Motor neuron (in vitro differentiated cells): ENCODE measurements around the gene LRRK1. TPM values are rescaled to one million over a fixed set of nuclear protein-coding genes. Genes with fewer than 3 reads are reported as not detected.

Experiments used
- ATAC-seq, 8 experiments: fragments of 200-7000 bp; cut with Tn5 transposase; replicated peaks in 6 of 8; 2 replicates each; pipeline ENCODE4 v1.8.0; 2021; ENCODE audit warnings: mild to moderate bottlenecking in 8 of 8, moderate library complexity in 8 of 8
- H3K27ac ChIP-seq, 2 donors: fragments of 250-450 bp; sonication (Bioruptor Pico); 2 replicates each; pipeline ENCODE4 v1.9.0; 2021; ENCODE audit warnings: antibody characterized with exemption in 2 of 2, mild to moderate bottlenecking in 2 of 2, moderate library complexity in 1 of 2
- H3K4me1 ChIP-seq, 2 donors: fragments of 250-450 bp; sonication (Bioruptor Pico); replicated peaks in 1 of 2; 2 replicates each; pipeline ENCODE4 v1.6.1; 2021; ENCODE audit warnings: antibody characterized with exemption in 2 of 2, mild to moderate bottlenecking in 2 of 2, moderate library complexity in 1 of 2
- H3K4me3 ChIP-seq, 5 donors: fragments of 250-450 bp; sonication (Bioruptor Pico); 2 replicates each; pipeline ENCODE4 v1.9.0; 2021; ENCODE audit warnings: antibody characterized with exemption in 5 of 5, mild to moderate bottlenecking in 5 of 5, moderate library complexity in 4 of 5
- WGBS, 10 experiments: fragments of 450-650 bp; shearing (Covaris generic); methylation state at CpG; one replicate each; pipeline ENCODE4 v1.0.0; 2022; 5-methylcytosine and 5-hydroxymethylcytosine counted together
- in situ Hi-C, 9 experiments: fragments of 400-800 bp; cut with MboI; loops; one replicate each; pipeline ENCODE4 v1.15.0; 2021; ENCODE audit warnings: low sequenced_read_pairs in 9 of 9, low pct_unique_long_range_greater_than_20kb in 2 of 9; ENCODE audit not compliant: unreplicated experiment in 9 of 9
- total RNA-seq, 8 experiments: library from RNA; unstranded; fragments of 300-600 nt; gene quantifications; 2 replicates each; pipeline versions ENCODE4 v1.2.3 to v1.2.4, GENCODE V29; 2022

LRRK1 gene
- total RNA-seq, 8 experiments from 2014 or later = 0.18 to 21.0 (median 1.2) TPM

DNA sequence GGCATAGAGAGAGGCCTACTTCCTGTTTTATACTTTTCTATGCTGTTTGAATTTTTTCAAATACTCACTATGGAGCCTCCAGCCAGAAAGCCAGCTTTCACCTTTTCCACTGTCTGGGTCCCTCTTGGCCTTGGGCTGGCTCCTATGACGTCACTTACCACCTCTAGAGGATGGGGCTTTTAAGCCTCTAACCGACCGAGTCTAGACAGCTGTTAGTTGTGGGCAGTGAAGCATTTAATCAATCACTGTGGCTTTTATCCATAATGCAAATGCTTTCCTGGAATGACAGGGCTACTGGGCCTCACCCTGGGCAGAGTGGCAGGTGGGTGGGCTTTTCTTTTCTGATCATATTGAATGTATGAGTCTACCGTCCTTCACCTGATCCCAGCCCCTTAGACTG lies 61.9 kb downstream of the LRRK1 start:
- ATAC-seq = peak in 4 of 8 experiments; percentile 6 to 68 (median 52)
- in situ Hi-C loops = loop anchor here in 1 of 9 experiments (25.0 kb wide), 1 partner anchor 94 kb away; the partner anchor contains the start of gene ALDH1A3
- 0 to 77% (median 50%) methylated on average over 1 to 4 of the region's 4 CpGs; no CpG with 5 or more reads in 5 of the 10 experiments for WGBS, 10 experiments

DNA sequence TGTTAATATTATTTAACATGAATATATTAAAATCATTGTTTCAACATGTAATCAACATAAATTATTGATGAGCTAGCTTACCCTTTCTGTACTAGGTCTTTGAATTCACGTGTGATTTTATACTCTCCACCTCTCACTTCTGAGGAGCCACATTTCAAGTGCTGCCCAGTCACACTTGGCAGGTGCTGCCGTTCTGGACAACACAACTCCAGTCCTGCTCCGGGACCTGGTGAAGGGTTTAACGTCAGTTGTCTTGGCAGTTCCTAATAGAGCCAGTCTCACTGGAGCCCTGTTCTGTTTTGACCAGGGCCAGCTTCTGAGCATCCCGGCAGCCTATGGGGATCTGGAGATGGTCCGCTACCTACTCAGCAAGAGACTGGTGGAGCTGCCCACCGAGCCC lies 64.1 kb downstream of the LRRK1 start:
- Histone ChIP-seq H3K4me3 (no peak overlapping the region), H3K4me1 (peaks cover 0 to 2% of the 10 kb centered on the region in 2 donors), H3K27ac (no peak overlapping the region)
- in situ Hi-C loops = loop anchor here in 1 of 9 experiments (25.0 kb wide), 1 partner anchor 96 kb away; the partner anchor contains the start of gene ALDH1A3
- no peak for ATAC-seq
- WGBS, 10 experiments = 82 to 100% (median 86%) methylated on average over 1 to 4 of the region's 7 CpGs; no CpG with 5 or more reads in 5 of the 10 experiments

More for the DNA sequence above, 61.9 kb downstream of the LRRK1 start:
- Histone ChIP-seq H3K27ac (no peak overlapping the region), H3K4me3 (no peak overlapping the region), H3K4me1 (peaks cover 0 to 2% of the 10 kb centered on the region in 2 donors)

DNA sequence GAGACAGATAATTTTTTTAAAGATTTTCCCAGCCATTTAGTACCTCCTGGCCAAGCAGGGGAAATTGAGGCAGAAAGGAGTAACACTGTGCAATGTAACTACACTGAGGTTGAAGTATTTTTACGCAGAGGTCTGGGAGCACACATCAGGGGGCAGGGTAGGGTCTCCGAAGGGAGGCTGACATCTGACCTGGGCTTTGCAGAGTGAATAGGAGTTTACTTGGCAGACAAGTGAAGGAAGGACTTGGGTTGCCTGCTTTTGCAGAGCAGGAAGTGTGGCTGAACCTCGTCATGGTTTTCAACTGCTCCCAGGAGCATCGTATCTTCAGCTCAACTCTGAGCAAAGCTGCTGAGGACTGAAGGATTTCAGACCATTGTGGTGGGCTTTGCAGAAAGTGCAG lies 66.2 kb downstream of the LRRK1 start:
- no peak overlapping the region for H3K4me3 ChIP-seq
- H3K27ac ChIP-seq = no peak overlapping the region
- 40 to 100% (median 82%) methylated on average over 1 to 3 of the region's 4 CpGs; no CpG with 5 or more reads in 4 of the 10 experiments for WGBS, 10 experiments
- no peak for ATAC-seq
- in situ Hi-C loops = loop anchor here in 1 of 9 experiments (25.0 kb wide), 1 partner anchor 98 kb away; the partner anchor contains the start of gene ALDH1A3
- peaks cover 0 to 2% of the 10 kb centered on the region in 2 donors for H3K4me1 ChIP-seq

DNA sequence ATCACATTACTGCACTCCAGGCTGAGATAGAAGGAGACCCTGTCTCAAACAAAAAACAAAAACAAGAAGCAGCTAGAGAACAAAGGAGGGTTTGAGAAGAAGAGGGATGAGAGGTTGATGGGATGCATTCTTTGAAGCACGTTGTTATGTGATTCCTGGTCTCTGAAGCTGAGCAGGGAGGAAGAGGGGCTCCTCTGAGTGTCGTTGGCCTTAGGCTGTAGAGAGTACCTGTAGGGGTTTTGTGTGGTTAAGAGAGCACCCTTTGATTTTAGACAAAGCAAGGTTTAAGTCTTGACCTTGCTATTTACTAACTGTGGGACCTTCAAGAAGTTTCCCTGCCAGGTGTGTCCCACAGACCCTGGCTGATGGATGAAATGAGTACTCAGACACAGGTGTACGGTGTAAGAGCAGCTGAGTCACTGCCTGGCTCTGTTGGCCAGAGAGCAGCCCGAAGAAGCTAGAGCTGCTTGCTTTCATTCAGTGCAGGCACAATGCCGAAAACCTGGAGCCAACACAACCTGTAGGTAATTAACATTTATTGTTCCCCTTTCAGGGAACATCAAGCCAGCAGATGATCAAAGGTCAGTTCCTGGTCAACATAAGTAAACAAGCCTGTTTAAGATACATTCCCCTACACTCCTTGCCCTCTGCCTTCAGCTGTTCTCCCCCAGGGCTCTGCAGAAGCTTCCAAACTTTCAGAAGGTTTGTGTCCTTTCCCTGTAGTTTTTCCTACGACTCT lies 67.2 kb downstream of the LRRK1 start:
- ATAC-seq = no peak
- no peak overlapping the region for H3K27ac ChIP-seq
- H3K4me3 ChIP-seq = no peak overlapping the region
- in situ Hi-C loops = loop anchor here in 1 of 9 experiments (25.0 kb wide), 1 partner anchor 99 kb away; the partner anchor contains the start of gene ALDH1A3
- 17 to 92% (median 57%) methylated on average over 1 to 4 of the region's 6 CpGs; no CpG with 5 or more reads in 4 of the 10 experiments for WGBS, 10 experiments
- no peaks in the 10 kb centered on the region for H3K4me1 ChIP-seq

DNA sequence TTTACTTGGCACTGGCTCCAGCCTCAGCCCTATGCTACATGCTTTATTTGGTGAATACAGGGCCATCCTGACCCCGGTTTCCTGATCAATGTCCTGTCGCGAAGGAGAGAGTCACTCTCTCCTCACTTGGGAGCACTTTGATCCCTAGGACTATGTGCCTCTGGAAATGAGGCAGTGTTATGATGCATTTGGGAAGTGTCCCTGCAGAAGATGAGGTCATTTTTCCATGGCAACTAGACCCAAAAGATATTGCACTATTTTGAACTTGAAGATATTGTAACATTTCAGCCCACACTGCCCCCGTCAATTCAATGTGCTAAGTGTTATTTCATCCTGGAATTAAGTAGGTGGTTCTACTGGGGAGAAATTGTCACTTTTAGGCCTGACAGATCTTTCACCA lies 68.0 kb downstream of the LRRK1 start:
- no peak overlapping the region for H3K27ac ChIP-seq
- peak in 2 of 8 experiments; percentile 28 to 42 for ATAC-seq
- 46 to 100% (median 80%) methylated on average over 1 to 4 of the region's 4 CpGs; no CpG with 5 or more reads in 4 of the 10 experiments for WGBS, 10 experiments
- H3K4me3 ChIP-seq = no peak overlapping the region
- in situ Hi-C loops = loop anchor here in 1 of 9 experiments (25.0 kb wide), 1 partner anchor 100 kb away; the partner anchor contains the start of gene ALDH1A3
- no peaks in the 10 kb centered on the region for H3K4me1 ChIP-seq

DNA sequence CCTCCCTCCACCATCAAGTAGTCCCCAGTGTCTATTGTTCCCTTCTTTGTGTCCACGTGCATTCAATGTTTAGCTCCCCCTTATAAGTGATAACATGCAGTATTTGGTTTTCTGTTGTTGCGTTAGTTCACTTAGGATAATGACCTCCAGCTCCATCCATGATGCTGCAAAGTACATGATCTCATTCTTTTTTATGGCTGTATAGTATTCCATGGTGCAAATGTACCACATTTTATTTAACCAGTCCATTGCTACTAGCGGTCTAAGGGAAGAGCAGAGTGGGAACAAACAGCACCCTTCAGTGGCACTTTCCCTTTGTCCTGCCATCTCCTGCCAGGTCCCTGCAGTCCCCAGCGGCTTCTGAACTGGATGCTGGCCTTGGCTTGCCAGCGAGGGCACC lies 69.1 kb downstream of the LRRK1 start:
- 80 to 100% (median 94%) methylated on average over 1 to 4 of the region's 5 CpGs; no CpG with 5 or more reads in 3 of the 10 experiments for WGBS, 10 experiments
- Histone ChIP-seq H3K4me1 (no peaks in the 10 kb centered on the region), H3K4me3 (no peak overlapping the region), H3K27ac (no peak overlapping the region)
- in situ Hi-C loops = loop anchor here in 1 of 9 experiments (25.0 kb wide), 1 partner anchor 101 kb away; the partner anchor contains the start of gene ALDH1A3
- ATAC-seq = no peak

DNA sequence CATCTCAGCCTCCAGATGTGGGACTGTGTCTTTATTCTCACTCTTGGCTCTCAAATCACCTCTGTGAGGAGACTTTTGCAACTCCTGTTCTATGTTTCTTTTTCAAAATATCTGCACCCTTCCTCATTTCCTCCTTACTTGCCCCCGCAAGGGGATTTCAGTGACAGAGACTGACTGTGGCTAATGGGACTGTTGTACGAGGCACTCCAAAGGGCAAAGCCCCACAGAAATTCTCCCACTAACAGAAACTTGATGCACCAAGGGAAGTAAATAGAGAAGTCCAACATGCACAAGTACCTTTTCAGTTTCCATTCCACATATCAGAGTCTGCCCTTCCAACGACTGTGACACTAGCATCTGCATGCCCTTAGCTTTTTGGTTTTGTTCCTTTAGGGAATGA lies 69.7 kb downstream of the LRRK1 start:
- WGBS, 10 experiments = 60 to 100% (median 94%) methylated on average over 1 to 3 of the region's 3 CpGs; no CpG with 5 or more reads in 2 of the 10 experiments
- no peak for ATAC-seq
- Histone ChIP-seq H3K27ac (no peak overlapping the region), H3K4me3 (no peak overlapping the region), H3K4me1 (no peaks in the 10 kb centered on the region)
- in situ Hi-C loops = loop anchor here in 1 of 9 experiments (25.0 kb wide), 1 partner anchor 102 kb away; the partner anchor contains the start of gene ALDH1A3

DNA sequence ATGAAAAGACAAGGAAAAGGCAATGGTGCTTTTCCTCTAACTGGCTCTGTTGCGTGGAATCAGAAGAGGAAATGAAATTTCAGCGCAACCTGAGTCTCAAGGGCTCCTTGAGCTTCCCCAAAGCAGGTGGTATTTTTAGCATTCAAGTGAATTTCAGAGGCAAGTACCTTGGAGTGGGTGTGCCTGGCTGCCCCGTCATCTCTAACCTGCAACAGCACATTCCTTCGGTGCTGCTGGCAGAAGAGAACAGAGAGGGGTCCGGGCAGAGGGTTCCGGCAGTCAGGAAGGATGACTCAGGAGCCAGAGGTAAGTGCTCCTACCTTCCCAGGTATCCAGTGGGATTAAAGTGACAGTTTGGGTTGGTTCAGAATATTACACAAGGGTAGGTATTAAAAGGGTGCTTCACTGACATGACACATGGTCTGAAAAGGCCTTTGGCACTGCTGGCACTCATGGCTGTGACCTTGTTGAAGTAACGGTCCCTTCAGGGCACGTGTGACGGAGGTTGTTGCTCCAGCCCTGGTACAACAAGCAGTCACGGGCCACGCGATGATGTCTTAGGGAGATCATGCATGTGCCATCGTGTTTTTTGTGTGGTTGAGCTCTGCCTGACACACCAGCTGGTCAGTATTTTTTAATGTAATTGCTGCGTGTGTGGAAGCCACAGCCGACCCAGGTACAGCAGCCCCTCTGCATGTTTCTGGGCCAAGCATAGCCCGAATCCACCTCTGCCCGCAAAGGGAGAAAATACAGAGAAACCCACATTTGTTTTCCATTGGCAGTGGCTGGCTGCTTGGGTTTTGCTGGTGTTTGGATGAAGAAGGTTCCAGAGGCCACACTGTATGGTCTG lies 75.7 kb downstream of the LRRK1 start:
- ATAC-seq = no peak
- Histone ChIP-seq H3K4me1 (no peaks in the 10 kb centered on the region), H3K27ac (no peak overlapping the region), H3K4me3 (no peak overlapping the region)
- 0 to 100% (median 85%) methylated on average over 1 to 14 of the region's 17 CpGs for whole genome bisulfite sequencing, 10 experiments
- in situ Hi-C loops = loop anchor here in 1 of 9 experiments (25.0 kb wide), 1 partner anchor 108 kb away; the partner anchor contains the start of gene ALDH1A3

DNA sequence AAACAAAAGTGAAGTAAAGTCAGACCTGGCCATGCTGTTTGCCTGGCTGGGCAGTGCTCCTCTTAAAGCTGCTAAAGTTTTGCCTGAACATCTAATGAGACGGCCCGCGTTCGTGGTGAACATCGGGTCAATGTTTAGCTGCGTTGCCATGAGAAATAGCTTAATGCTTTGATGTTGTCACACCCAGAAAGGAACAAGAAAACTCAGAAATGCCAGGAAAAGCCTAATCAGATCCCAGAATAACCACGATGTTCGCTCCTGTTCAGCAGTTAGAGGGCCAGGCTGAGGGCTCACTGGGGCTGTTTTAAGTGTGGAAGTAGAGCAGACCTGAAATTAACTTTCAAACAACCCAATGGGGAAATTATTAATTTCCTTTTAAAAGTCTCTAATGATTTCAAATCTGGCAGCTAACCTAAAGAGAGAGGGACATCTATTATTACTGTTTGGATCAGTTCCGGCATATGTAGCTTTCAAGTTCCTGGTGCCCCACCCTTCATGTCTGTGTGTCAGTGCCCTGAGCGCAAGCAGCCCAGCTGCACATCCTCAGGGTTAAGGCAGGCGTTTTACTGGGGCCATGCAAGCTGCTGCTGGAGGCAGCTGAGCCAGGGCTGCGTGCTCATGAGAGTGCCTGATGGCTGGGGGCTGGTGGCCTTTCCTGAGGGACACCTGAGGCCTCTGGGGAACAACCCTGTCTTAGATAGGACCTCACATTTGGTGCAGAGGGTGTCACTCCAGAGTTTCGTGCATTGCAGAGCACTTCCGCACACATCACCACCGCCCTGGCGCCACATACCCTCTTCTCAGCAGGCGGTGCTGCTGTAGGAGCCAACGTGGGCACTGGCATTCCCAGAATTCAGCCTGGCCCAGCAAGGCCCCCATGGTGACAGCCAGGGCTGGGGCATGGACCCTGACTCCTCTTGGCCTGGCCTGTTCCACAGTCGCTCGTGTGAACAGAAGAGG lies 76.6 kb downstream of the LRRK1 start:
- in situ Hi-C loops = loop anchor here in 1 of 9 experiments (25.0 kb wide), 1 partner anchor 108 kb away; the partner anchor contains the start of gene ALDH1A3
- ATAC-seq = peak in 3 of 8 experiments; percentile 37 to 95 (median 88)
- 51 to 100% (median 80%) methylated on average over 1 to 14 of the region's 20 CpGs for WGBS, 10 experiments
- H3K4me3 ChIP-seq = no peak overlapping the region
- no peaks in the 10 kb centered on the region for H3K4me1 ChIP-seq
- H3K27ac ChIP-seq = no peak overlapping the region

DNA sequence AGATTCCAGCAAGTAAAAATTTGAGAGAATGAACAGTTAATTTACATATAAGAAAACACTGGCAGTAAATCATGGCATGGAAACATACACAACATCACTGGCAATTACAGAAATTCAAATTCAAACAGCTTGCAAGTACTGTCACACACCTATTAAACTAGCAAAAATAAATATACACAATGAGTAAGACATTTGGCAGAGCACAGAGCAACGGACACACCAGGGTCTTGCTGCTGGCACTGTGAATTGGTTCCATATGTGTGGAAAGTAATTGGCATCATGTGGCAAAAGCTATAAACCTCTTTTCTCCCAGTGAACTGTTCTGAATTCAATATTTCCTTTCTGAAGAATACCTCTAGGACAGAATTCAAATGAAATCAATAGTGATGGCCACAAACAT lies 78.3 kb downstream of the LRRK1 start:
- Histone ChIP-seq H3K4me3 (no peak overlapping the region), H3K4me1 (no peaks in the 10 kb centered on the region), H3K27ac (no peak overlapping the region)
- ATAC-seq = peak in 3 of 8 experiments; percentile 20 to 50 (median 31)
- in situ Hi-C loops = loop anchor here in 1 of 9 experiments (25.0 kb wide), 1 partner anchor 110 kb away; the partner anchor contains the start of gene ALDH1A3
- WGBS, 10 experiments = 0 to 85% (median 40%) methylated on average over 1 of the region's 1 CpG; no CpG with 5 or more reads in 7 of the 10 experiments

DNA sequence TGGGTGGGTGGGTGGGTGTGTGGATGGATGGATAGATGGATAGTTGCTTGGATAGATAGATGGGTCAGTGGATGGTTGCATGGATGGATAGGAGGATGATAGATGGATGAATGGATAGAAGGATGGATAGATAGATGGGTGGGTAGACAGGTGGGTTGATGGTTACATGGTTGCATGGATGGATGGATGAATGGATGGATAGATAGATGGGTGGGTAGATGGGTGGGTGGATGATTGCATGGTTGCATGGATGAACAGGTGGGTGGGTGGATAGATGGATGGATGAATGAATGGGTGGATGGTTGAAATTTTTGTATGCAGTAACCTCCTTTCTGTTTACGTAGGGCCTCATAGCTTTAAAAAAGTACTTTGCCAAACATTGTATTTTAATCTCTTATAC lies 79.5 kb downstream of the LRRK1 start:
- Histone ChIP-seq H3K4me3 (no peak overlapping the region), H3K27ac (no peak overlapping the region), H3K4me1 (no peaks in the 10 kb centered on the region)
- WGBS, 10 experiments = 60 to 100% (median 86%) methylated on average over 1 of the region's 1 CpG; no CpG with 5 or more reads in 4 of the 10 experiments
- ATAC-seq = no peak
- in situ Hi-C loops = loop anchor here in 1 of 9 experiments (25.0 kb wide), 1 partner anchor 111 kb away; the partner anchor contains the start of gene ALDH1A3
